Transverse colon (tissue), 3 donors: ENCODE measurements around the gene KCNQ2.

Experiments used
- CTCF ChIP-seq, 5 experiments: fragments of 200-600 bp in 3 of 5; fragments of 450-650 bp in 2 of 5; sonication (generic) in 3 of 5; IDR thresholded peaks; 1 replicate in 2 of 5; 2 replicates in 3 of 5; pipeline ENCODE4 v1.5.1; 2016 to 2017; ENCODE audit warnings: antibody characterized with exemption in 5 of 5, inconsistent platforms in 3 of 5, mild to moderate bottlenecking in 2 of 5, moderate library complexity in 1 of 5
- POLR2A ChIP-seq: fragments of 450-650 bp; IDR thresholded peaks from one replicate; pipeline ENCODE4 v1.6.1; 2016; ENCODE audit warnings: antibody characterized with exemption, mild to moderate bottlenecking, moderate library complexity

- TF ChIP-seq CTCF (IDR thresholded peaks at IDR 0.05), result no peak
- no peak for TF ChIP-seq POLR2A
Observed at GRCh38 chr20:63454731-63455567, 17.5 kb downstream of the KCNQ2 start.
